Calu3 (cell line): ENCODE results near the gene SLC6A6. TPM values are rescaled to one million over a fixed set of nuclear protein-coding genes. Genes with fewer than 3 reads are reported as not detected.

Source experiments
- BruUV-seq: library from RNA; stranded (reverse); fragments of 400-500 nt; replicated peaks from 2 replicates; lab custom pipeline; 2021; lab: Mats Ljungman, UMichigan
- CTCF ChIA-PET: fragments of 300-600 bp; sonication (Branson Sonifier 250); formaldehyde crosslinking; loops from one replicate; lab custom pipeline; 2022; ENCODE audit warnings: antibody characterized with exemption; lab: Charles Lee
- DNase-seq: peaks from one replicate; pipeline ENCODE4 v3.0.0; 2022
- H3K27ac Mint-ChIP-seq: one replicate; pipeline ENCODE4 v1.8.0; 2022; ENCODE audit warnings: mixed read lengths; ENCODE audit not compliant: unreplicated experiment
- H3K27me3 Mint-ChIP-seq: one replicate; pipeline ENCODE4 v1.8.0; 2022; ENCODE audit warnings: mixed read lengths; ENCODE audit not compliant: unreplicated experiment
- H3K36me3 Mint-ChIP-seq: one replicate; pipeline ENCODE4 v1.8.0; 2022; ENCODE audit warnings: mild to moderate bottlenecking, moderate library complexity, mixed read lengths; ENCODE audit not compliant: insufficient read depth, unreplicated experiment
- H3K4me1 Mint-ChIP-seq: one replicate; pipeline ENCODE4 v1.8.0; 2022; ENCODE audit warnings: mild to moderate bottlenecking, low read depth, mixed read lengths; ENCODE audit not compliant: unreplicated experiment
- H3K4me3 Mint-ChIP-seq: one replicate; pipeline ENCODE4 v1.8.0; 2022; ENCODE audit warnings: mild to moderate bottlenecking, low read depth, moderate library complexity, mixed read lengths; ENCODE audit not compliant: unreplicated experiment
- H3K9me3 Mint-ChIP-seq: one replicate; pipeline ENCODE4 v1.8.0; 2022; ENCODE audit warnings: low read depth, mixed read lengths; ENCODE audit not compliant: unreplicated experiment
- intact Hi-C: fragments of 100-400 bp; cut with micrococcal nuclease; formaldehyde crosslinking; loops from one replicate; pipeline ENCODE4 v1.10.0; 2022; ENCODE audit not compliant: unreplicated experiment
- total RNA-seq: library from RNA; stranded (reverse); gene quantifications from 2 replicates; pipeline ENCODE4 v1.2.3, GENCODE V29; 2022
- TF ChIP-seq, protein P1 (sequence below): fragments of 200-600 bp; IDR thresholded peaks from one replicate; pipeline ENCODE4 v1.8.0; 2022; ENCODE audit warnings: antibody characterized with exemption; ENCODE audit not compliant: unreplicated experiment

Gene SLC6A6
- total RNA-seq, 1 experiment from 2014 or later = 46.3 TPM

DNA sequence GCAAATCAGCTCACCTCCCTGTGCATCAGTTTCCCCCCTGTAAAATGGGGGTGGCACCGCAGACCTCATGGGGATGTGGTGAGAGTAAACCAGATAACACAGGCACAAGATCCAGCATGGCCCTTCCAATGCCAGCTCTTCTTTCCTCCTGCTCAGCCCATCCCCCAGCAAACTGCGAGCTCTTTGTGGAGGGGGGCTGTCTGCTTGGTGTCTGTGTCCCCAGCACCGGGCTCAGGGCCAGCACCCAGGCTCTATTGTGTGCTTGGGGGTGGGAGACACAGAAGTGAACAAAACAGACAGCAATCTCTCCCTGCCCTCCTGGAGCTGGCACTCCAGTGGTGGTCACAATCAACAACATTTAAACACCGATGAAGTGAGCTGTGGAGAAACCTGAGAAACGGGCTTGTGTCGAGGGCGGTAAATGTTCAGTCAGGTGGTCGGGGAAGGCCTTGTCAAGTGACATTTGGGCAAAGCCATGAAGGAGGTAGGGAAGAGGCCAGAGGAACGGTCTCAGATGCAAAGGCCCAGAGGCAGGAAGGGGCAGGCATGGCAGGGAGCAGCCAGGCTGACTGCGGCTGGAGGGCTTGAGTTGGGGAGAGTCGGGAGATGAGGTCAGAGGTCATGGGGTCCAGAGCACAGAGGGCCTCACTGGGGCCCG is 109.3 kb downstream of the SLC6A6 start:
- H3K4me1 Mint-ChIP-seq = no peaks in the 10 kb centered on the region
- CTCF ChIA-PET = no interaction called here
- peaks cover 20% of the 10 kb centered on the region for H3K27me3 Mint-ChIP-seq
- BruUV-seq = no TSS peak
- TF ChIP-seq, protein P1, sequence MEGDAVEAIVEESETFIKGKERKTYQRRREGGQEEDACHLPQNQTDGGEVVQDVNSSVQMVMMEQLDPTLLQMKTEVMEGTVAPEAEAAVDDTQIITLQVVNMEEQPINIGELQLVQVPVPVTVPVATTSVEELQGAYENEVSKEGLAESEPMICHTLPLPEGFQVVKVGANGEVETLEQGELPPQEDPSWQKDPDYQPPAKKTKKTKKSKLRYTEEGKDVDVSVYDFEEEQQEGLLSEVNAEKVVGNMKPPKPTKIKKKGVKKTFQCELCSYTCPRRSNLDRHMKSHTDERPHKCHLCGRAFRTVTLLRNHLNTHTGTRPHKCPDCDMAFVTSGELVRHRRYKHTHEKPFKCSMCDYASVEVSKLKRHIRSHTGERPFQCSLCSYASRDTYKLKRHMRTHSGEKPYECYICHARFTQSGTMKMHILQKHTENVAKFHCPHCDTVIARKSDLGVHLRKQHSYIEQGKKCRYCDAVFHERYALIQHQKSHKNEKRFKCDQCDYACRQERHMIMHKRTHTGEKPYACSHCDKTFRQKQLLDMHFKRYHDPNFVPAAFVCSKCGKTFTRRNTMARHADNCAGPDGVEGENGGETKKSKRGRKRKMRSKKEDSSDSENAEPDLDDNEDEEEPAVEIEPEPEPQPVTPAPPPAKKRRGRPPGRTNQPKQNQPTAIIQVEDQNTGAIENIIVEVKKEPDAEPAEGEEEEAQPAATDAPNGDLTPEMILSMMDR = no peak
- H3K9me3 Mint-ChIP-seq = no peaks in the 10 kb centered on the region
- intact Hi-C loops = loop anchor here (10.0 kb wide), 1 partner anchor 133 kb away; no protein-coding TSS in a partner anchor
- no peak for DNase-seq
- H3K36me3 Mint-ChIP-seq = no peaks in the 10 kb centered on the region
- no peak overlapping the region for H3K27ac Mint-ChIP-seq
- H3K4me3 Mint-ChIP-seq = no peak overlapping the region

DNA sequence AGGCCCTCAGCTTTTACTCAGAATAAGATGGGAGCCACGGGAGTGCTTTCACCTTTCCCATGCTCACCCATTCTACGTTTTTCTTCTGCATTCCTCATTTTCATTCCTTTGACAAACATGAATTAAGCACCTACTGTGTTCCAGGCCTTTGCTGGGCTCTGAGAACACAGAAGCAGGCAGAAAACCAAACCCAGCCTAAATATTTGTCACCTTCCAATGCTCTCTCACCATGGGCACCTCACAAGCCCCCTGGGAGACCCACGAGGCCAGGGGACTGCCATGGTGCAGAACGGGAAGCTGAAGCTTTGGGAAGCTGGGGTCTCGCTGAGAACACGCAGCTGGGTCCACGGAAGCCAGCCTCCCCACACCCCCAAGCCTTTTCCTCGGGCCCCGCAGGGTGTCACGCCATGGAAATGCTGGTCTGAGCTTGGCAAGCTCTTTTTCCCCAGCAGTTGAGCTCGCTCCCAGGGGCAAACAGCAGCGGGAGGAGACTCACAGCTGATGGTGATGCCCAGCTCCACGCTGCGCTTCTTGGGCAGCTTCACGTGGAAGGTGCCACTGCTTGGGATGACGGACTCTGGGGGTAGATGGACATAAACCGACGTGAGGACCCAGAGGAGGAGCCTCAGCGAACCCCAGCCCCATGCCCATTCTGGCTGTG is 110.0 kb downstream of the SLC6A6 start:
- Mint-ChIP-seq H3K27ac (no peak overlapping the region), H3K4me1 (no peaks in the 10 kb centered on the region), H3K4me3 (no peak overlapping the region), H3K36me3 (no peaks in the 10 kb centered on the region), H3K9me3 (no peaks in the 10 kb centered on the region), H3K27me3 (peaks cover 27% of the 10 kb centered on the region)
- CTCF ChIA-PET = no interaction called here
- no TSS peak for BruUV-seq
- intact Hi-C loops = loop anchor here (10.0 kb wide), 1 partner anchor 132 kb away; no protein-coding TSS in a partner anchor
- TF ChIP-seq, protein P1 = no peak
- DNase-seq = no peak

DNA sequence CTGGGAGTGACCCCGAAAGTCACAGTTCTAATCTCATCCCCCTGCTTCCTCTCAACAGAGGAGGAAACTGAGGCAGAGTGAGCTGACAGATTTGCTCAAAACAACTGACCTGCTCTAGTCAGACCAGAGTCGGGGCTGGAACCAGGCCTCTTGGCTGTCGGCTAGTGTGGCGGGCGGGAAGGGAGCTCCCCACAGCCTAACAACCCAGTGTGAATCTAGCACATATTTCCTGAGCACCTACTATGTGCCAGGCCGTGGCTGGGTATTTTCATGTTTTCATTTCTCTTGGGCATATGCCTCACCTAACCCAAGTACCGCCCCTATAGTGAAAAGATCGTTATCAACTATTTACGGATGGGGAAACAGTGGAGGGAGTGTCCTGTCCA is 110.5 kb downstream of the SLC6A6 start:
- no TSS peak for BruUV-seq
- TF ChIP-seq, protein P1 = no peak
- peaks cover 29% of the 10 kb centered on the region for H3K27me3 Mint-ChIP-seq
- H3K27ac Mint-ChIP-seq = no peak overlapping the region
- CTCF ChIA-PET = no interaction called here
- H3K4me1 Mint-ChIP-seq = no peaks in the 10 kb centered on the region
- H3K9me3 Mint-ChIP-seq = no peaks in the 10 kb centered on the region
- no peak overlapping the region for H3K4me3 Mint-ChIP-seq
- DNase-seq = no peak
- H3K36me3 Mint-ChIP-seq = no peaks in the 10 kb centered on the region
- intact Hi-C loops = loop anchor here (10.0 kb wide), 1 partner anchor 132 kb away; no protein-coding TSS in a partner anchor

DNA sequence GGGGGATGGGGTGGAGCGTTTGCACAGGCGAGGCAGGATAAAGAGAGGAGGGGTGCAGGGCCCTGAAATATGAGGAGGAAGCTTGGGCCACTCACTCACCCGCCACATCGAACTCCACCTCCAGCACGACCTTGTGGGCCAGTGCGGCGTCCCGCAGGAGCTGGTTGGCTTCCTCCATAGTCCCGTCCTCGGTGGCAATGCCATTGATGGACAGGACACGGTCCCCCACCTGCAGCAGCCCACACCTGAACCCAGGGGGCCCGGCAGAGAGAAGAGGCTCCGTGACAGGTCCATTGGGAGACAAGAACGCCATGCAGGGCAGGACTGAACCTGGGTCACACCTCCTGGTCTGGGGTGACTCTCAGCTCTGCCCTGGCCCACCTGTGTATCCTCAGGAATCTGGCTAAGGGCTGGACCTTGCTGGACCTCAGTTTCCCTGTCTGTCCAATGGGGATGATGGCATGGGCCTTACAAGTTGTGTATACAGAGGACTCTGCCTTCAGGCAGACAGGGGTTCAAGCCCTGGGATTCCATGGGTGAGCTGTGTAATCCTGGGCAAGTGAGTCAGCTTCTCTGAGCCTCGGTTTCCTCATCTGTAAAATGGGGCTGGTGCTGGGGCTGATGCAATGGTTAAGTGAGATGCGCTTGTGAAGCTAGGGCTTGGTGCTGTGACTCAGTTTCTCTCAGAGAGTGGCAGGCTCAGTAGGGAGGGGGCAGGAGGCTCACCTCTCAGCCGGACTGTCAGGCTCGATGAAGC is 111.3 kb downstream of the SLC6A6 start:
- TF ChIP-seq, protein P1 = no peak
- Mint-ChIP-seq H3K4me1 (no peaks in the 10 kb centered on the region), H3K36me3 (no peaks in the 10 kb centered on the region), H3K27me3 (peaks cover 29% of the 10 kb centered on the region), H3K27ac (no peak overlapping the region), H3K4me3 (no peak overlapping the region), H3K9me3 (no peaks in the 10 kb centered on the region)
- no peak for DNase-seq
- intact Hi-C loops = loop anchor here (10.0 kb wide), 1 partner anchor 131 kb away; no protein-coding TSS in a partner anchor
- BruUV-seq = no TSS peak
- CTCF ChIA-PET = interaction anchor here (0.7 to 1.0 kb wide), 2 partner anchors 32 to 614 kb away, joined by 3 read pairs; no protein-coding TSS in a partner anchor
